ENCODE data around the gene GYS1.

The GYS1 gene

DNA sequence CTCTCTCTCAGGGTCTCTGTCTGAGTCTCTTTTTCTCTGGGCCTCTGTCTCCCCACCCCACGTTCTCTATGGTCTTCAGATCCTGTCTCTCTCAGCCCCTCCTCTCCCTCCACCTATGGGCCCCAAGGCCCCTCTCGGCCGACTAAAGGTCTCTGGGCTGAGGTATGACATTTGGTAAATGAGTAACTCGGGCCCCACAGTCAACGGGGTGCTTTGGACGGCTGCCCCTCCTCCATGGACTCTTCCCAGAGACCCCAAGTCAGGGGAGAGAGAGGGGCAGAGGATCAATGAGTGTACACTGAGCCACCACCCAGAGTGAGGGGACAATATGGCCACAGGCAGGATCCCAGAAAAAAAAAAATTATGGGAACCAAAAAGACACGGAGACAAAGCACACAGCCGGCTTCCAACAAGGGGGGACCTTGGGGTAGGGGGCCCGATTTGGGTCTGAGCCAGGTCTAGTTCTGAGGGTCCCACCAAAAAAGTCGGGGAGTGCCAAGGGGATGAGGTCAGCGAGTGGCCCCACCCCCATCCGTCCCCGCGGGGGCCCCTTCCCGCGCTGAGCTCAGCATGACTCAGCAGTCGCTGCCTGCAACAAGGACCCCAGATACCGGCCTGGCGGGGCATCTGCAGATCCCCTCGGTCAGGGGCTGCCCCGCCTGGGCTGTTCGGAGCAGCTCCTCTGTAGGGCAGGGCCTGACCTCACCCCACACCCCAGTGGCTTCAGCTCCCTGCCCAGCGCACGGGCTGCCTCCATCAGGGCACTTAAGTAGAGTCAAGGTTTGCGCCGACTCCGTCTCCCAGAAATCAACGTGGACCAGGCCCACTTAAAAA is 29.5 kb downstream of the GYS1 start:
- DNase-seq (ENCODE audit: low read depth) = no peak

DNA sequence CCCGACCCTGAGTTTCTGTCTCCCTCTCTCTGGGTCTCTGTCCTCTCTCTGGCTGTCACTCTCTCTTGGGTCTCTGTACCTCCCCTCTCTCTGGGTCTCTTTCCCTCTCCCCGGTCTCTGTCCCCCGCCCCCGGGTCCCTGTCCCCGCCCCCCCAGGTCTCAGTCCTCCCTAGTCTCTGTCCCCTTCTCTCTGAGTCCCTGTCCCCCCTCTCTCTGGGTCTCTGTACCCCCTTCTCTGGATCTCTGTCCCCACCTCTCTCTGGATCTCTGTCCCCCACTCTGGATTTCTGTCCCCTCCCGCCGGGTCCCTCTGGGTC is 30.3 kb downstream of the GYS1 start:
- no peak for DNase-seq (ENCODE audit: low read depth)

DNA sequence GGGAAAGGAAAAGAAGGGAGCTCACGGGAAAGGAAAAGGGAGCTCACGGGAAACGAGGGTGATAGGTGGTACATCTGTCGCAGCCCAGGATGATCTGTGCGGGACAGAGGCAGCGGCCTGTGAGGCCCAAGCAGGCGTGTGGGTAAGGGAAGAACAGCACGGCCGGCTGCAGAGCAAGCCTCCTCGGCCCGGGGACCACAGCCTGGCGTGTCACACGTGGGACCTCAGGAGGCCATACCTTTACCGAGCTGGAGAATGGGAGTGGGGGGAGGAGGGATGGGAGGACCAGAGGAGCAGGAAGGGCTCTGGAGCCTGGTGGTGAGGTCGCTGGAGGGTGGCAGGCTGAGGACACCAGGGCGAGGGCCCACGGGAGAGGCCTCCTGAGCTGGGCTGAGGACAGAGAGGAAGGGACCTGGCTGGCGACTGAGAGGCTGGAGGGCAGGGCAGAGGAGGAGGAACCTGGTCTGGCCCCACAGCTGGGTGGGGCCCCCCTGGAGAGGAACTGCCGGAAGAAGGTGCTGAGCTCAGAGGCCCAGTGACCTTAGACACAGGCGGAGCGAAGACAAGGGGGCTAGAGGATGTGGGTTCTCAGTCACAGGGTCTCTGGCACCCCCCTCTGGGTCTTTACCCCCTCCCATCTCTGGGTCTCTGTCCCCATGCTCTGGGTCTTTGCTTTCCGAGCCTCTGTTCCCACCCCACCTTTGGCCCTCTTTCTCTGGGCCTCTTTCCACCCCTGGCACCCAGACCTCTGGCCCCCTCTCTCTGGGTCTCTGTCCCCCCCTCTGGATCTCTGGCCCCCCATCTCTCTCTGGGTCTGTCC is 30.9 kb downstream of the GYS1 start:
- no peak for DNase-seq (ENCODE audit: low read depth)

DNA sequence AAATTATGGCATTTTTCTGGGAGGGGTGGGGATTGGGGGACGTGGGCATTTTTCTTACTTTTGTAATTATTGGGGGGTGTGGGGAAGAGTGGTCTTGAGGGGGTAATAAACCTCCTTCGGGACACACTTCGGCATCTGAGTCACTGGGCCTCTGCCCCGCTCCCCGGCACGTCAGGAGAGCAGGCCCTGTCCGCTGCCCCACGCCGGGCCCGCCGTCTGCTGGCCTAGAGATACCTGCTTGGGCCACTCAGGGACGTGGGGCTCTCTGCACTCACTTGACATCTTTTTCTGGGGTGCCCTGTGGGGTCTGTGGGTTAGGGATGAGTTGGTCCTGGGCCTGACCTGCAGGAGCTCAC is 31.5 kb downstream of the GYS1 start:
- DNase-seq (ENCODE audit: low read depth) = no peak

DNA sequence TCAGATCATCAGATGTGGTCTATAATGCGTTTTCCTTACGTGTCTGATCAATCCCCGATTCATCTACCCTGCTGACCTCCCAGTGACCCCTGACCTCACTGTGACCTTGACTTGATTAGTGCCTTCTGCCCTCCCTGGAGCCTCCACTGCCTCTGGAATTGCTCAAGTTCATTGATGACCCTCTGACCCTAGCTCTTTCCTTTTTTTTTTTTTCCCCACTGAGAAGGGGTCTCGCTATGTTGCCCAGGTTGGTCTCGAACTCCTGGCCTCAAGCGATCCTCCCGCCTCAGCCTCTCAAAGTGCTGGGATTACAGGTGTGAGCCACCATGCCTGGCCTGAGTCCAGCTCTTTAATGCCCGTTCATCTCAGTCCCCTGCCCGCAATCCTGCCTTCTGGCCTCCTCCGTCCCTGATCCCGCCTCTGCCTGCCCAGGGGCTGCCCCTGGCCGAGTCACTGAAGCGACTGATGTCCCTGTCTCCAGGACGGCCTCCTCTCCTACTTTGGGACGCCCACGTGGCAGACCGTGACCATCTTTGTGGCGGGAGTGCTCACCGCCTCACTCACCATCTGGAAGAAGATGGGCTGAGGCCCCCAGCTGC is 32.0 kb downstream of the GYS1 start:
- no peak for DNase-seq (ENCODE audit: low read depth)

DNA sequence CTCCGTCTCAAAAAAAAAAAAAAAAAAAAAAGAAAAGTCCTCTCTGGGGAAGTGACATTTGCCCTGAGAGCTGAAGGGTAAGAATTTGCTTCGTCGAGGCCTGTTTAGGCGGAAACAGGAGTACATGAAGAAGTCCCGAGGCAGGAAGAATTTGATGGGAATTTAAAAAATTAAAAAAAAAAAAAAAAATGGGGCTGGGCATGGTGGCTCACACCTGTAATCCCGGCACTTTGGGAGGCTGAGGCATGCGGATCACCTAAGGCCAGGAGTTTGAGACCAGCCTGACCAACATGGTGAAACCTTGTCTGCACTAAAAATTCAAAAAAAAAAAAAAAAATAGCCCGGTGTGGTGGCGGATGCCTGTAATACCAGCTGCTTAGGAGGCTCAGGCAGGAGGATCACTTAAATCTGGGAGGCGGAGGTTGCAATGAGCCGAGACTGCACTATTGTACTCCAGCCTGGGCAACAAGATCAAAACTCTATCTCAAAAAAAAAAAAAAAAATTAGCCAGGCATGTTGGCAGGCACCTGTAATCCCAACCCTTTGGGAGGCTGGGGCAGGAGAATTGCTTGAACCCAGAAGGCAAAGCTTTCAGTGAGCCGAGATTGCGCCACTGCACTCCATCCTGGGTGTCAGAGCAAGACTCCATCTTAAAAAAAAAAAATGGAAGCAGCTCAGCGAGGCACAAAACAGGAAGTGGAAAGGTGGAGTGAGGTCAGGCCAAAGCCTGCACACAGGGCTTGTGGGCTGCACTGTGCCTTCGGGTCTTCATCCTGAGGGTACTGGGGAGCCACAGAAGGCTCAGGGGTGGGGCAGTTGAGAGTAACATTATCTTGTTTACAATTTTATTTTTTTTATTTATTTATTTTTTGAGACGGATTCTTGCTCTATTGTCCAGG is 33.5 kb downstream of the GYS1 start:
- no peak for DNase-seq (ENCODE audit: low read depth)

DNA sequence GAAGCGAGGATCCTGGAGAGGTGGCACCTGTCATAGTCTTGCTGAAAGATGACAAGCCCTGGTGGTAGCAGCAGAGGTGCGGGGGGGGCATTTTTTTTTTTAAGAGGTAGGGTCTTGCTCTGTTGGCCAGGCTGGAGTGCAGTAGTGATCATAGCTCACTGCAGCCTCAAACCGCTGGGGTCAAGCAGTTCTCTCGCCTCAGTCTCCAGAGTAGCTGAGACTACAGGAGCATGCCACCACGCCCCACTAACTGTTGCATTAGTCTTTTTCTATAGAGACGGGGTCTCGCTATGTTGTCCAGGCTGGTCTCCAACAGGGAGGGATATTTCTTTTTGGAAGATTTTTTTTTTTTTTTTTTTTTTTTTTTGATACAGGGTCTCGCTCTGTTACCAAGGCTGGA is 35.1 kb downstream of the GYS1 start:
- DNase-seq (ENCODE audit: low read depth) = no peak

DNA sequence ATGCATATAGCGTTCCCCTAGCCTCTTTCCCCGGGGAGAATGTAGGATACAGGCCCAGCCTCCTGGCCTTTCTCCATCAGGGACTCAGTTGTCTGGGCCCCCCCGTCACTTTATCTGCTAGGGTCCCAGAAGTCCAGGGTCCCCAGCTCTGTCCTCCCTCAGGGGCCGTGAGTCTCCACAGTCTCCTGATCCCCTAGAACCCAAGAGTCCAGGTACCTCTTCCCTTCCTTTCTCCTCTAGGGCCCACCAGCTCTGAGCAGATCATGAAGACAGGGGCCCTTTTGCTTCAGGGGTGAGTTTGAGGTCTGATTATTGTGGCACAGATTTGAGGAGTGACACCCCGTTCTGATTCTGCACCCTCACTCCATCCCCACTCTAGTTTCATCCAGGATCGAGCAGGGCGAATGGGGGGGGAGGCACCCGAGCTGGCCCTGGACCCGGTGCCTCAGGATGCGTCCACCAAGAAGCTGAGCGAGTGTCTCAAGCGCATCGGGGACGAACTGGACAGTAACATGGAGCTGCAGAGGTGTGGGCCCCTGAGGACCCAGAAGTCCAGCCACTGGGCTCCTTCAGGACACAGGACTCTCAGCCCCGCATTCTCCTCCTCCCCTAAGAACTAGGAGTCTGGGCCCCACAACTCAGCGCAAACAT is 37.7 kb downstream of the GYS1 start:
- DNase-seq (ENCODE audit: low read depth) = no peak

DNA sequence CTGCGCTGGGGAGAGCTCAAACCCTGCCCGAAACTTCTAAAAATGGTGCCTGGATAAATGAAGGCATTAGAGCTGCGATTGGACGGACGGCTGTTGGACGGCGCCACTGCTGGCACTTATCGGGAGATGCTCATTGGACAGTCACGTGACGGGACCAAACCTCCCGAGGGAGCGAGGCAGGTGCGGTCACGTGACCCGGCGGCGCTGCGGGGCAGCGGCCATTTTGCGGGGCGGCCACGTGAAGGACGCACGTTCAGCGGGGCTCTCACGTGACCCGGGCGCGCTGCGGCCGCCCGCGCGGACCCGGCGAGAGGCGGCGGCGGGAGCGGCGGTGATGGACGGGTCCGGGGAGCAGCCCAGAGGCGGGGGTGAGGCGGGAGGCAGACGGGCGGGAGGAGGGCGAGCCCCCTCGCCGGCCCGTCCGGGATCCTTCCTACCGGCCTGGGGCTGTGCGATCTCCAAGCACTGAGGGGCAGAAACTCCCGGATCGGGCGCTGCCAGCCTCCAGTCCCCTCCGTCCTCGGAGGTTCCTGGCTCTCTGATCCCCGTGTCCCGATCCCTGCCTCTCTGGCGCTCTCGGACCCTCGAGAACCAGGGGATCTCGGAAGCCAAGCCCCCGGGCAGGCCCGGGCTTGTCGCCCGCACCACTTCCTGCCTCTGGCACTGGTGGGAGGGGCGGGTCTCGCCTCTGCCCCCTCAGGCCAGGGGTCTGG is 38.4 kb downstream of the GYS1 start, which contains the start of gene BAX:
Gene BAX (plus strand): TSS at position 281 of the 713 bp plus-strand sequence. CDS start 54 bp downstream, at position 335.
- peak; percentile 83 for DNase-seq (ENCODE audit: low read depth)

DNA sequence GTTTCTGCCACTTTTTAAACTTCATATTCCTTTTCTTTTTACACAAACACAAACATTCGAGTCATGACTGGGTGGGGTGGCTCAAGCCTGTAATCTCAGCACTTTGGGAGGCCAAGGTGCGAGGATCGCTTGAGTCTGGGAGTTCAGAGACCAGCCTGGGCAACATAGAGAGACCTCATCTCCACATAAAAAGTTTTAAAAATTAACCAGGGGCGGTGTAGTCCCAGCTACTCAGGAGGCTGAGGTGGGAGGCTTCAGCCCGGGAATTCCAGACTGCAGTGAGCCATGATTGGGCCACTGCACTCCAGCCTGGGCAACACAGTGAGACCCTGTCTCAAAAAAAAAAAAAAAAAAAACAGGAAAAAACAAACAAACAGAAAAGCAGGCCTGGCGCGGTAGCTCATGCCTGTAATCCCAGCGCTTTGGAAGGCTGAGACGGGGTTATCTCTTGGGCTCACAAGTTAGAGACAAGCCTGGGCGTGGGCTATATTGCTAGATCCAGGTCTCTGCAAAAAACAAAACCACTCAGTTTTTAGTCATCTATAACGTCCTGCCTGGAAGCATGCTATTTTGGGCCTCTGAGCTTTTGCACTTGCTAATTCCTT is 39.0 kb downstream of the GYS1 start:
- DNase-seq (ENCODE audit: low read depth) = no peak

DNA sequence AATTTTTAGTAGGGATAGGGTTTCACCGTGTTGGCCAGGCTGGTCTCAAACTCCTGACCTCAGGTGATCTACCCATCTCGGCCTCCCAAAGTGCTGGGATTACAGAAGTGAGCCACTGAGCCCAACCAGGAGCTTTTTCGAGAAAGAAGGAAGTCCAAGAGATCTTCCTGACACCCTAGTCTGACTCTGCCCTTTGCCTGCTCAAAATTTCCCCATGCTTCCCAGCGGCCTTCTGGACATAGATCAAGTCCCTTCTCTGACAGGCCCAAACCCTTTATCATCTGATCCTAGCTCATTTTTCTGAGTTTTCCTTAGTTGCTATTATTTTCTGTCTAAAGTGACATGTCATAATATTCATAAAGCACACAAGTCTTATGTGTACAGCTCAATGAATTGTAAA is 40.0 kb downstream of the GYS1 start:
- no peak for DNase-seq (ENCODE audit: low read depth)

DNA sequence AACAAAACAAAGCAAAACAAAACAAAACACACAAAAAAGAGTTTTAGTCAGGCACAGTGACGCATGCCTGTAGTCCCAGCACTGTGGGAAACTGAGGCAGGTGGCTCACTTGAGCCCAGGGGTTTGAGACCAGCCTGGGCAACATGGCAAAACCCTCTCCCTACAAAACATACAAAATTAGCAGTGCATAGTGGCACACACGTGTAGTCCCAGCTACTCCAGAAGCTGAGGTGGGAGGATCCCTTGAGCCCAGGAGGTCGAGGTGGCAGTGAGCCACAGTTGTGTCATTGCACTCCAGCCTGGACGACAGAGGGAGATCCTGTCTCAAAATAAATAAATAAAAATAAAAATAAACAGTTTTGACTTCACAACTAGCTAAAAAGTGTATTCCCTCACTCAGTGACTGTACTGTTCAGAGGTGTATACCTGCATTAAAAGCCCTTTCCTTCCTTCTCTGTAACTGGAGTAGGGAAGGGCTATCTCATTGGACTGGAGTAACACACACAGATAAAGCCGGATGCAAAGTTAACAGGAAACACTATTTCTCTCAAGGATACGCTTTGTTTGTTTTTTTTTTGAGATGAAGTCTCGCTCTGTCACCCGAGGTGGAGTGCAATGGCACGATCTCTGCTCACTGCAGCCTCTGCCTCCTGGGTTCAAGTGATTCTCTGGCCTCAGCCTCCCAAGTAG is 42.1 kb downstream of the GYS1 start:
- no peak for DNase-seq (ENCODE audit: low read depth)

DNA sequence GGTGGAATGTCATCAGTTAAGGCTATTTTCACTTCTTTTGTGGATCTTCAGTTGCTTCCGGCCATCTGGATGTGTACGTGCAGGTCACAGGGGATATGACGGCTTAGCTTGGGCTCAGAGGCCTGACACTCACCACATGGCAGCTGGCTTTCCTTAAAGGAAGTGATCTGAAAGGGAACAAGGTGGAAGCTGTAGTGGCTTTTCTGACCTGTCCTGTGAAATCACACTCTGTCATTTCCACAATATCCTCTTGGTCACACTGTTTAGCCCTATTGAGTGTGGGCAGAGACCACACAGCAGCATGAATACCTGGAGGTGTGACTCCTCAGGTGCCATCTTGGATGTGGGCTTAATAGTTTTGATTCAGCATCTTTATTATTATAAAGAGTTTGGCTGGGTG is 43.0 kb downstream of the GYS1 start:
- DNase-seq (ENCODE audit: low read depth) = no peak

DNA sequence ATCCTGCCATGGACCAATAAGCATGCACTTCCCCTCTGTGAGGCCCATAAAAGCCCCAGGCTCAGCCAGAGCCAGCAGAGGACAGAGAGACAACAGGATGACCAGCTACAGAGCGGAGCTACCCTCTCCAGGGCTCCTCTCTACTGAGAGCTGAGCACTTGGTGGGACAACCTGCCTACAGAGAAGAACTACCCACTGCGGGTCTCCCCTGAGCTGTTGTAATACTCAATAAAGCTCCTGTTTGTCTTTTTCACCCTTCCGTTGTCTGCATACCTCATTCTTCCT is 45.9 kb downstream of the GYS1 start:
- DNase-seq (ENCODE audit: low read depth) = no peak

DNA sequence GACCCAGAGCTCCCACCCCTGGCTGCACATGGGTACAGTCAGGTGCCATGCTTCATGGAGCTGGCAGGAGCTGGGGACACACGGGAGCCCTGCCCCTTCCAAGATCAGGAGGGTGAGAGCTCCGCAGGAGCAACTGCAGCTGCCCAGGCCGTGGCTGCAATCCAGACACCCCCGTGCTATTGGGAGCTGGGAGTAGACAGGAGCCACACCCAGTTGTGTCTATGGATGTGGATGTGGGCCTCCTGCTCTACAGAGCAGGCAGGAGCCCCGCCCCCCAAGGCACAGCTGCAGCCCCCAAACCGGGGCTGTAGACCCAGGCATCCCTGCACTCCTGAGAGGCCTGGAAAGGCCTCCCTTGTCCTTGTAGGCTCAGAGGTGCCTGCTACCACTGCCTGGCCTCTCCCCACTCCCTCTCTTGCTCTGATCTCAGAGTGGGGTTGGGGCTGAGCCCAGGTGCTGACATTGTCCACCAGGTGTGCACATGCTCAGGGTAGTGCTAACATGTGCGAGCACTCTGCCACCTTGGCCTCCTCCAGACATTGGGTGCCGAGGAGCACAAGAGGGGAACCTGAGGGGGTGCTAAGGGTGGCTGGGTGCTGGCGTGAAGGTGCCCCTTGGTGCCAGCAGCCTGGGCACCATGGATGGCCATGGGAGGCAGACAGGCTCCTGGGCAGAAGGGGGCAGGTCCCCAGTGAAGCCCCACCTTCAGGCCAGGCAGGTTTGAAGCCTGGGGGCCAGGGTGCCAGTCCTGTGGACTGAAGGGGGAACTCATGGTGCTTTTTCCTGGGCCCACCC is 46.4 kb downstream of the GYS1 start:
- DNase-seq (ENCODE audit: low read depth) = no peak

DNA sequence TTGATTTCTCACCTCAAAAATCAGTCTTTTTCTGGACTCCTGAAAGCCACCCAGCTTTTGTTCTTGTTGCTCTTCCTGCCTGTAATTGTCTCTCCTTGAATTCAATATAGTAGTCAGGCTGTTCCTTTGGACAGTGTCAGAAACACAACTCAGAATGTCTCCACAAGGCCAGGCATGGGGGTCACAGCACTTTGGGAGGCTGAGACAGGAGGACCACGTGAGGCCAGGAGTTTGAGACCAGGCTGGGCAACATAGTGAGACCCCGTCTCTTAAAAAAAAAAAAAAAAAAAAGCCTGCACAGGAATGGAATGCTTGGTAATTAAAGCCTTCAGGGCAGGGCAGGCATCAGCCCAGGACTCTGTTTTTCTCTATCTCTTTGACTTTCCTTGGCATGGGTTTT is 47.3 kb downstream of the GYS1 start:
- no peak for DNase-seq (ENCODE audit: low read depth)

DNA sequence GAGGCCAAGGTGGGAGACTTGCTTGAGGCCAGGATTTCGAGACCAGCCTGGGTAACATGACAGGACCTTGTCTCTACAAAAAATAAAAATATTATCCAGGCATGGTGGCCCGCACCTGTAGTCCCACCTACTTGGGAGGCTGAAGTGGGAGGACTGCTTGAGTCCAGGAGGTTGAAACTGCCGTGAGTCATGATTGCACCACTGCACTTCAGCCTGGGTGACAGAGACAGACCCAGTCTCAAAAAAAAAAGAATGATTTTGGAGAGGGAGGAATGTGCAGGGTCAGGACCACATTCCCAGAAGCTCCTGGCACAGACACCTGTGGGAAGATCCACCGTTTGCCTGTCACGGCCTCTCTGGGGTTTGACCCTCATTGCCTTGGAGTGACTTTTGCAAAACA is 47.7 kb downstream of the GYS1 start:
- no peak for DNase-seq (ENCODE audit: low read depth)

DNA sequence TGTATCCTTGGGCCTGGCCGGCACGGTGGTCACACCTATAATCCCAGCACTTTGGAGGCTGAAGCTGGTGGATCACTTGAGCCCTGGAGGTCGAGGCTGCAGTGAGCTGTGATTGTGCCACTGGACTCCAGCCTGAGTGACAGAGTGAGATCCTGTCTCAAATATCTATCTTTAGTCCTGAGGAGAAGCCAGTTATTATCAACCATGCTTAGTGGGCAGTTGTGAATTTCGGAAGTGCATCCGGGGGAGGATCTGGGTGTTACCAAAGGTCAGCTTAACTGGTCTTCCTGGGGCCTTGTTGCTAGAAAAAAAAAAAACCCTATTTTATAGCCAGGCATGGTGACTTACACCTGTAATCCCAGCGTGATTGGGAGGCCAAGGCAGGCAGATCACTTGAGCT is 50.0 kb downstream of the GYS1 start:
- DNase-seq (ENCODE audit: low read depth) = no peak

DNA sequence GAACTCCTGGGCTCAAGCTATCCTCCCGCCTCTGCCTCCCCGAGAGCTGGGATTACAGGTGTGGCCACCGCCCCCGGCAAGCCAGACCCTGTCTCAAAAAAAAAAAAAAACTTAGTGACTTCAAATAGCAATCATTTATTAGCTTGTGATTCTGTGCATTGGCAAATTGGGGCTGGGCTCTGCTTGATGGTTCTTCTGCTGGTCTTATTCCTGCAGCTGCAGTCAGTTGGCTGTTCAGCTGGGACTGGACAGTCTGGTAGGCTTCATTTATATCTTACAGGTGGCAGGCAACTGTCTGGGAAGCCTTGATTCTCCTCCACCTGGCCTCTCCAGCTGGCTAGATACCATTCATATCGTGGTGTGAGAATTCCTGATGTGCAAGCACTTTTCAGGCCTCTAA is 52.2 kb downstream of the GYS1 start:
- DNase-seq (ENCODE audit: low read depth) = no peak

Data from HS-5 (cell line).